ENCODE results near the gene WNT10A.

WNT10A gene

GRCh38 chr2:218859556-218859987 lies 21.1 kb upstream of the WNT10A start, which contains the start of gene WNT6:
WNT6 (plus strand) TSS chr2:218859805; CDS start chr2:218860038, 233 bp downstream.
- TF ChIP-seq CTCF (conservative IDR thresholded peaks at IDR 0.05; ENCODE audit: low read depth), result no peak
- DNase-seq (ENCODE audit: low spot score), result no peak
- no peak within 1 kb of the TSS for H3K27ac ChIP-seq
- POLR2A ChIA-PET (ENCODE audit: low non-redundant PET), result no interaction called here
- CTCF ChIA-PET, result interaction anchor here (1.7 to 2.6 kb wide), 2 partner anchors 12 to 17 kb away, joined by 8 to 9 read pairs; no protein-coding TSS in a partner anchor

- no peak for TF ChIP-seq CTCF (conservative IDR thresholded peaks at IDR 0.05; ENCODE audit: low read depth)
- POLR2A ChIA-PET (ENCODE audit: low non-redundant PET), result no interaction called here
- H3K27ac ChIP-seq, result no peak overlapping the region
- DNase-seq (ENCODE audit: low spot score), result no peak
- CTCF ChIA-PET, result interaction anchor here (0.5 to 1.7 kb wide), 4 partner anchors 10 to 16 kb away, joined by 3 to 8 read pairs (median 3); no protein-coding TSS in a partner anchor
These were observed 20.4 kb upstream of the WNT10A start for GRCh38 chr2:218859988-218860831.

GRCh38 chr2:218860950-218861381 lies 19.7 kb upstream of the WNT10A start:
- DNase-seq (ENCODE audit: low spot score), result peak; percentile 33

GRCh38 chr2:218861645-218862318 lies 18.9 kb upstream of the WNT10A start:
- ChIA-PET CTCF (interaction anchor here (0.8 to 1.0 kb wide), 2 partner anchors 140 to 154 kb away, joined by 3 read pairs; no protein-coding TSS in a partner anchor), POLR2A (ENCODE audit: low non-redundant PET) (no interaction called here)
- no peak for DNase-seq (ENCODE audit: low spot score)
- H3K27ac ChIP-seq, result no peak overlapping the region
- no peak for TF ChIP-seq CTCF (conservative IDR thresholded peaks at IDR 0.05; ENCODE audit: low read depth)

More at GRCh38 chr2:218860950-218861381, 19.7 kb upstream of the WNT10A start:
- no peak overlapping the region for H3K27ac ChIP-seq
- POLR2A ChIA-PET (ENCODE audit: low non-redundant PET), result no interaction called here
- CTCF ChIA-PET, result interaction anchor here (0.5 to 1.2 kb wide), 5 partner anchors 9 to 155 kb away, joined by 3 read pairs; no protein-coding TSS in a partner anchor
- no peak for TF ChIP-seq CTCF (conservative IDR thresholded peaks at IDR 0.05; ENCODE audit: low read depth)

- ChIA-PET CTCF (interaction anchor here (1.8 to 2.2 kb wide), 2 partner anchors 13 to 35 kb away, joined by 7 to 10 read pairs; no protein-coding TSS in a partner anchor), POLR2A (ENCODE audit: low non-redundant PET) (no interaction called here)
- TF ChIP-seq CTCF (conservative IDR thresholded peaks at IDR 0.05; ENCODE audit: low read depth), result no peak
- H3K27ac ChIP-seq, result no peak overlapping the region
- DNase-seq (ENCODE audit: low spot score), result no peak
These were observed 17.6 kb upstream of the WNT10A start for GRCh38 chr2:218863021-218863520.

DNA sequence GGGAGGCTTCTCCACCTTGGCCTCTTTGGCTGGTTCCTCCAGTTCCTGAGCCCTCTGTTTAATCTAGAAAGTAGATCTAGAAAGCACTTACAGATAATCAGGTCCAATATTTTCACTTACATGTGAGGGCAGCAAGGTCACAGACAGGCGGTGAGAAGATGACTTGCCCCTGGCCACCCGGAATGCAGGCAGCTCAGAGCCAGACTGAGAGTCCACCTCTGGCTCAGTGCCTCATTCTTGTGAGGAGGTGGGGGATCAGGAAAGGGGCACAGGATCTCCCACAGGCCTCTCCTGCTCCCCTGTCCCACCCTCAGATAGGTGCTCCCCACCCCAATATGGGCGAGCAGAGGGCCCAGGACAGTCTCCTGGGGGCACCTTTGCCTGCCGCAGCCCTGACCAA lies 15.3 kb upstream of the WNT10A start:
- CTCF ChIA-PET, result interaction anchor here (0.6 to 1.8 kb wide), 2 partner anchors 11 to 189 kb away, joined by 3 to 9 read pairs; no protein-coding TSS in a partner anchor
- no peak overlapping the region for H3K27ac ChIP-seq
- no peak for DNase-seq (ENCODE audit: low spot score)
- POLR2A ChIA-PET (ENCODE audit: low non-redundant PET), result no interaction called here
- TF ChIP-seq CTCF (conservative IDR thresholded peaks at IDR 0.05; ENCODE audit: low read depth), result no peak

Data from RWPE1 (cell line).